GM12892 (cell line): ENCODE data around the gene EPS8.

ENCODE experiments used
- POLR2A ChIP-seq: IDR thresholded peaks from 2 replicates; pipeline ENCODE4 v1.6.1; 2011; ENCODE audit warnings: low read depth, low read length, control low read depth
- POLR2AphosphoS5 ChIP-seq: IDR thresholded peaks from 2 replicates; pipeline ENCODE4 v1.6.1; 2011; ENCODE audit warnings: low read depth, low read length, control low read depth

DNA sequence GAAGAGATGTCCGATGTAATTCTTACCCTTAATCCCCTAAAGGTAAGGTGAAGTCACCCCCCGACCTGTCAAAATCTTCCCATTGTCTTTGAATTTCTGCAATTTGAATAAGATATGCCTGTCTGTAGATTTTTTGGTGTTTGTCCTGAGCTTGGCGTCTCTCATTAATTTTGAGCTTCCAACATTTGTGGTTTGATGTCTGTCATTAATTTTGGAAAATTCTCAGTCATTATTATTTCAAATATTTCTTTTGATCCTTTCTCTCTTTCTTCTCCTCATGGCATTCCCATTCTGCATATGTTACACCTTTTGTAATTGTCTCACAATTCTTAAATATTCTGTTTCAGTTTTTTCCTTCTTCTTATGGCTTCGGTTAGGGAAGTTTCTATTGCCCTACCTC is 60.1 kb downstream of the EPS8 start:
- TF ChIP-seq POLR2AphosphoS5 (no peak), POLR2A (no peak)
